NCI-H2227 (cell line): ENCODE data around the gene CCDC154.
"Not testable (repeated sequence)": the region's sequence is repeated elsewhere in the genome, so short reads cannot be mapped to it uniquely, and the experiment has no call there.

Source experiments
- DNase-seq: peaks from one replicate; lab custom pipeline; 2025; ENCODE audit not compliant: unreplicated experiment; lab: John Stamatoyannopoulos, UW

CCDC154 gene, protein sequence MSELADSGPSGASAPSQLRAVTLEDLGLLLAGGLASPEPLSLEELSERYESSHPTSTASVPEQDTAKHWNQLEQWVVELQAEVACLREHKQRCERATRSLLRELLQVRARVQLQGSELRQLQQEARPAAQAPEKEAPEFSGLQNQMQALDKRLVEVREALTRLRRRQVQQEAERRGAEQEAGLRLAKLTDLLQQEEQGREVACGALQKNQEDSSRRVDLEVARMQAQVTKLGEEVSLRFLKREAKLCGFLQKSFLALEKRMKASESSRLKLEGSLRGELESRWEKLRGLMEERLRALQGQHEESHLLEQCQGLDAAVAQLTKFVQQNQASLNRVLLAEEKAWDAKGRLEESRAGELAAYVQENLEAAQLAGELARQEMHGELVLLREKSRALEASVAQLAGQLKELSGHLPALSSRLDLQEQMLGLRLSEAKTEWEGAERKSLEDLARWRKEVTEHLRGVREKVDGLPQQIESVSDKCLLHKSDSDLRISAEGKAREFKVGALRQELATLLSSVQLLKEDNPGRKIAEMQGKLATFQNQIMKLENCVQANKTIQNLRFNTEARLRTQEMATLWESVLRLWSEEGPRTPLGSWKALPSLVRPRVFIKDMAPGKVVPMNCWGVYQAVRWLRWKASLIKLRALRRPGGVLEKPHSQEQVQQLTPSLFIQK

GRCh38 chr16:1443980-1444729, at the start of gene CCDC154:
TSS of gene CCDC154 (minus strand) at chr16:1444556. CDS start at chr16:1444322, 234 bp downstream.
- no peak for DNase-seq

GRCh38 chr16:1493746-1494094, 49.4 kb upstream of the CCDC154 start:
- DNase-seq: peak; percentile 56

DNA sequence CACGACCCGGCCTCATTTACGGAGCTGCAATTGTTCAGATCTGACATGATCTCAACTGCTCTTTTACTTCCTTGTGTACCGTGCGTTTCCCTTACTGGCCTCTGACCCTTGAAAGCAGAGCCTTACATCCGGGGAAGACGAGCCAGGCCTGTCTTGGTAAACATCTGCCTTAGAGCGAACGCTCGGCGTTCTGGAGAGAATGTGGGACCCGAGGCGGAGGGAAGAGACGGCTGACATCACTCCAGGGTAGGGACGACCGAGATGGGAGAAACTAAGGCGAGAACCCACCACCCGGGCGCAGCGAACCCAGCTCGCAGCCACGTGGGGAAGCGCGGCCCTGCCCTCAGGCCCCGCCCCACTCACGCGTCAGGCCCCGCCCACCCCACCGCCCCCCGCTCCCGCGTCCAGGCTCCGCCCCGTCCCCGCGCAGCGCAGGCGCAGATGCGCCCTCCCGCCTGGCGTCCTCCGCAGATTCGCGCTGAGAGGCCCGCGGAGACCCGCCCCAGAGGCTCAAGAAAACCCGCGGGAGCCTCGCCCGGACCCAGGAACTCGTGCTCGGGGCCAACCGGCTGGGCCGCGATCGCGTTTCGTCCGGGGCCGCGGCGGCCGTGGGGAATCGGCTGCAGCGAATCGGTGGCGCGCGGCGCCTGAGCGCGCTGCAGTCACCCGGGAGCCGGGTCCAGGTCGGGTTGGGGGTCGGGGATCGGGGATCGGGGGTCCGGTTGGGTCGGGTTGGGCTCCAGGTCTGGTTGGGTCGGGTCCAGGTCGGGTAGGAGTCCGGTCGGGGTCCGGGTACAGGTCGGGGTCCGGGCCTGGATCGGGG, 48.8 kb upstream of the CCDC154 start, which contains the start of gene TELO2:
TELO2 (plus strand) TSS at position 438 of the 823 bp plus-strand sequence. CDS start 922 bp downstream, outside the sequence.
- DNase-seq: peak; percentile 91

DNA sequence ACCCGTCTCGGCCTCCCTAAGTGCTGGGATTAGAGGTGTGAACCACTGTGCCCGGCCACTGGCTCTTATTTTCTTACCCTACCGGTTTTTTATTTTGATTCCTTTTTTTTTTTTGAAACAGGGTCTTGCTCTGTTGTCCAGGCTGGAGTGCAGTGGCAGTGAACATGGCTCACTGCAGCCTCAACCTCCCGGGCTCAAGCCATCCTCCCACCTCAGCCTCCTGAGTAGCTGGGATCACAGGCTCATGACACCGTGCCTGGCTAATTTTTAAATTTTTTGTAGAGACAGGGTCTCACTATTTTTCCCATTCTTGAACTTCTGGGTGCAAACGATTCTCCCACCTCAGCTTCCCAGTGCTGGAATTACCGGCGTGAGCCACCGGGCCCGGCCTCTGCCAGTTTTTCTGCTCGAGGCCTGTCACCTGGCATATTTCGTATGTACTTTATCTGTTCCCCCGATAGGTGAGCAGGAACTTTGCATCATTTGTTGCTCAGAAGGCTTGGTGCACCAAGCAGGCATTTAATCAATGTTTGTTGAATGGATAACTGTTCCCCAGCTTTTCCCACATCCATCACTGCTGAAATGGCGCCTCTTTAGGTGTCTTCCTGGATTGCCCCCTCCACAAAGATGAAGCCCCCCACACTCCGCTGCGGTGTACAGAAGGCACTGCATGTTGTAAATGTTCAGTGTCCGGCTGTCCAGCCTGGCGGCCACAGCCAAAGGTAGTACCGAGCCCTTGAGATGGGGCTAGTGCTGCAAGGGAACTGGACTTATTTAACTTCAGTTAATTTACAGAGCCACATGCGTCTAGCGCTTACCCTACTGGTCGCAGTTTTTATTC, 47.9 kb upstream of the CCDC154 start:
- no peak for DNase-seq

- no peak for DNase-seq
Observed at GRCh38 chr16:1491327-1491726, 47.0 kb upstream of the CCDC154 start.

DNA sequence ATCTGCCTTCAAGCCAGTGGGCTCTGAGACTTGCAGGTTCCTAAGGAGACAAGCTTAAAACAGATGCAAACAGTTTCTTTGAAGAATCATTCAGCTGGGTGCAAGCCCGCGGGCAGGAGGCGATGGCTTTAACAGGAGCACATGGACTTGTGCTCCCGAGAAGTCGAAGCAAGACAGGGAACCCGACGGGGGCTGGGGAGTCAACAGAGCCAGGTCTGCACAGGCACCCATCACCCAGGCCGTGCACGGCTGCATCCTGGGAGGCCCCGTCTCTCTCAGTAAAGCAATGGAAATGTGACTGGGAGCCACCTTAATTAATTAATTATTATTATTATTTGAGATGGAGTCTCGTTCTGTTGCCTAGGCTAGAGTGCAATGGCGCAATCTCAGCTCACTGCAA, 44.7 kb upstream of the CCDC154 start:
- no peak for DNase-seq

DNA sequence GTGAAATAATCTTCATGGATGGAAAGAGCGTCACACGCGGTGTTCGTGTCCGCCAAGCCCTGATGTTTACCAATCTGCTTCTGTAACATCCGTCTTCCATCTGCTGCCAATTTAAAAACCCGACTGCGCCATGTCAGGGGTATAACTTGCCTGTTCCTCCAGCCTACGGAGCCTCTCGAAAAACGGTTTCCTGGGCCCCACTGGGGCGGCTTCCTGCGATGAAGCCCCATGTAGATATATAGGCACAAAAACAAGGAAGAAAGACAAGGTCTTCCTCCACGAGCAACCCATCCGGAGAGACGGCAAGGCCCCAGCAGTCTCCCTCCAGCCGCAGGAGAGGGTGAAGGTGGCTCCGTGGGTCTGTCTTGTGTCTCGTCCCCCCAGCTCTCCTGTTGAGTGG, 44.3 kb upstream of the CCDC154 start, which contains the start of gene PTX4:
PTX4 (minus strand) TSS at position 326 of the 400 bp plus-strand sequence; CDS start at position 291, 35 bp downstream.
- no peak for DNase-seq

DNA sequence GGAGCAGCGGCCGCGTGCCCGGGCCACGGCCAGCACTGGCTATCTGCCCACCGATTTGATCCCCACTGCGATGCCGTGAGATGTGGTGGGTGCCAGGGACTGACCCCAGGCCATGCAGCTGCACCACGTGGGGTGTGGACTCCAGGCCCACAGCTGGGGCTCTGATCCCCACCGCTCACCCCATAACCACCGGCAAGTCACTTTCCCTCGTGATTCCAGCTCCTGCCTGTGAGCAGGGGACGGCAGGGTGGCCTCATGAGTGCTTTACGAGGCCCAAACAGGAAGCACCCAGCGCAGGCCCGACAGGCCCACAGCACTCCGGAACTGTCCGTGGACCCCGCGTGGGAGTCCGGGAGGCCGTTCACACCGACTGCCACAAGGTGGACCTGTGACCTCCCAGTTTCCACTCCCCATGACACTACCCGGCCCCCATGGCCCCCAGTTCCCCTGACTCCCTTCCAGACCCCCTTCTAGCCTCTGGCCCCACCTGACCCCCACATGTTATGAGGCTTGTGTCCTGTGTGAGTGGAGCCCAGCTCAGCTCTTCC, 43.8 kb upstream of the CCDC154 start:
- no peak for DNase-seq

DNA sequence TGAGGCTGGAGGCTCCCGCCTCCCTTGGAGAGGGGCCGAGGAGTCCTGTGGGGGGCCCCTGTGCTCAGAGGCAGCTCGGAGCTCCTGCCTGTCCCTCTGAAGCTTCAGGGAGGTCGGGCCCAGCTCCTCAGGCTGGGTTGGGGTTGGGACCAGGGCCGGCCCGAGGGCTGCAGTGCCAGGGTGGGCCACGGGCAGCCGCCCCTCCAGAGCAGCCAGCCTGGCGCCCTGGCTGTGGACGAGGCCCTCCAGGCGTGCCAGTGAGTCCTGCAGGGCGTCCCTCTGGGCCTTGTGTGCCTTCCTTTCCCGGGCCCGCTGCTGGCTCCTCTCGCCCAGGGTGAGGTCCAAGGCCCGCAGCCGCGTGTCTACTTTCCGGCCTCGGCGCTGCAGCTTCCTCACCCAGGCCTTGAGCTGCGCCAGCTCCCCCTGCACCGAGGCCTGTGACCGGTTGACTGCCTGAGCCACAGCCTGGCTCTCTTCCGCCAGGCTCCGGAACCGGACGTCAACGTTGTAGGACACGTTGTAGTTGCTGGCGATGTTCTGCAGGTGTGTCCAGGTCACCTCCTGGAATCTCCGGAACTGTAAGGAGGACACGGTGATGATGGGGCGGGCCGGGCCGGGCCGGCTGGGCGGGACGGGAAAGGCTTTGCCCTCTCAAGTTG, 43.2 kb upstream of the CCDC154 start:
- no peak for DNase-seq

DNA sequence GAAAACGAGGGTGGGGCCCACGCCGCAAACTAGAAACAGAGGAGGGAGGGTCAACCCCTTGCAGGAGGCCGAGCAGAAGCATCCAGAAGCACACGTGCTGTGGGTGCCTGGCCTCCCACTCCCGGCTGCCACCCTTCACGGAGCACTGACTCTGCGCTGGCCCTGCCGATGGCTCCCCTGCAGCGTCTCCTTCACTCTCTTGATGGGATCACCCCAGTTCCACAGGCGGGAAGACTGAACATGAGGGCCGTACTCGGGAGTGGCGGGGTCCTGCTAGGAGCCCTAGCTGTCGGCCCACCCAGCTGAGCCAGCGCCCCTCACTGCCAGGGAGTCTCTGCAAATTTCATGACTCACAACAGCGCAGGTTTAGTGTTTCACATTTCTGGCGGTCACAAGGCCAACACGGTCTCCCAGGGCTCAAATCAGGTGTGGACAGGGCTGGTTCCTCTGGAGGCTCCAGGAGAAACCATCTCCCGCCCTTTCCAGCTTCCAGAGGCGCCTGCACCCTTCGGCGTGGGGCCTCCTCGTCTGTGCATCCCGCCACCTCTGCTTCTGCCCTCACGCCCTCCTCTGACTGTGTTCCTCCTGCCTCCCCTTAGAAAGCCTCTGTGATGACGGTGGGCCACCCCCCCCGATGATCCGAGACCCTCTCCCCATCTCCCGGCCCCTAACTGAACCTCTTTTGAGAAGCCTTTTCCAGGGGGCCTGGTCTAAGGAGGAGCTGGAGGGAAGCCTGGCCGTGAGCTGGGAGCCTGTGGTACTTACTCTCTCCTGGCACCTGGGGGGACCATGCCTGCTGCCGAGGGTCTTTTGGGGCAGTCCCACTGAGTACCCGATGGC, 42.4 kb upstream of the CCDC154 start:
- DNase-seq: no peak

- no peak for DNase-seq
Observed at GRCh38 chr16:1485847-1486496, 41.6 kb upstream of the CCDC154 start.

DNA sequence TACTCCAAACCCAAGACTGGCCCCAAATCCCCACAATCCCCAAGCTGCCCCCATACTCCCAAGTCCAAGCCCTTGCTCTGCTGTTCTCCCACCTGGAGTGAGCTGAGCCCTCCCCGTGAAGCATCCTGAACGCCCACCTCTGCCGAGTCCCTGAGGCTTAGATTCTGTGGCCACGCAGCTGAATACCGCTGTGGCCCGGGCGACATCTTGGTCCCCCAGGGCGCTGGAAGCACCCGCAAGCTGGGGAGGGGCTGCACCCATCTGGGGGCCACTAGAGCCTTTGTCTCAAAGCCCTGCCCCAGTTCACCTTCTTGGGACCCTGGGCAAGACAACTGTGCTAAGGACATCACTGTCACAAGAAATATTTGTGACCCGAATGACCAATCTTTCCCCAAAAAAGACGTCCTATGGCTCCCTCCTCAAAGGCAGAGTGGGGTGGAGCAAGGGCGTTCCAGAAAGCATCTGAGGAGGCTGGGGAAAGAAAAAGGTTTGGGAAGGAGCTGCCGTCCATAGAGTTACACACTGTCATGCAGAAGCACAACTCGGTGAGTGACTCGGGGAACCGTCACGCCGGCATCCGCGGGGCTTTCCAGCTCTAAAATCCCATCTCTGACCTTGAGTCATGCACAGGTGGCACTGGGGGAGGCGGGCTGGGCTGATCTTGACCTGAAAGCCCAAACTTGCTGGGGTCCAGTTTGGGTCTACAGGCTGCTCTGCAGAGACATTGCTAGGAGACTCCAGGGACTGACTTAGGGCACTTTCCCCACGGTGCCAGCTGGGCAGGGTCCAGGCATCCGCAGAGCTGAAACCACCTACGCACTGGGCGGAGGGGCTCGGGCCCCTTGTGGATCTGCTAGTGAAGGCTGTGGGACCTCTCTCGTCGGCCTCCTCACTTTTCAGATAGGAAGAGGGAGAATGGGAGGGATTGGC, 37.8 kb upstream of the CCDC154 start:
- no peak for DNase-seq

GRCh38 chr16:1478937-1479336, 34.6 kb upstream of the CCDC154 start:
- DNase-seq: not testable (repeated sequence)

GRCh38 chr16:1477033-1477432, 32.7 kb upstream of the CCDC154 start:
- no peak for DNase-seq

- DNase-seq: no peak
Observed at GRCh38 chr16:1475552-1476114, 31.3 kb upstream of the CCDC154 start.
